ENCODE results near the gene ATP5IF1.

Gene ATP5IF1

GRCh38 chr1:28278763-28279162 is 42.8 kb downstream of the ATP5IF1 start:
- H3K27ac ChIP-seq (ENCODE audit: low read length, poor library complexity, severe bottlenecking) = no peak overlapping the region
- H4K91ac ChIP-seq (ENCODE audit: low read length) = no peak overlapping the region
- H3K18ac ChIP-seq (ENCODE audit: low read depth in 1 of 2, low read length in 2 of 2) = no peak overlapping the region
- no peak overlapping the region for H2BK5ac ChIP-seq (ENCODE audit: low read depth, low read length, poor library complexity, severe bottlenecking)
- H2BK12ac ChIP-seq (ENCODE audit: low read length in 2 of 2) = no peak overlapping the region
- H4K8ac ChIP-seq (ENCODE audit: low read length) = no peak overlapping the region
- H2AFZ ChIP-seq (ENCODE audit: low read depth, low read length) = no peak overlapping the region
- H3K4me3 ChIP-seq (ENCODE audit: insufficient read depth in 1 of 2, low read depth in 1 of 2, low read length in 2 of 2) = no peak overlapping the region
- H3K9me3 ChIP-seq (ENCODE audit: control insufficient read depth, low read length) = no peaks in the 10 kb centered on the region
- H3K14ac ChIP-seq (ENCODE audit: low read length in 2 of 2) = no peak overlapping the region
- WGBS = 98% methylated on average over 5 of the region's 5 CpGs
- H3K4me1 ChIP-seq (ENCODE audit: control insufficient read depth, insufficient read depth, low read depth, low read length) = peaks cover 4% of the 10 kb centered on the region
- H3K4me2 ChIP-seq (ENCODE audit: low read length, poor library complexity, severe bottlenecking) = no peak overlapping the region
- no peak overlapping the region for H2BK120ac ChIP-seq (ENCODE audit: low read depth, low read length)
- no peak overlapping the region for H3K23ac ChIP-seq (ENCODE audit: low read length in 2 of 2)
- H2BK15ac ChIP-seq (ENCODE audit: low read depth, poor library complexity, severe bottlenecking) = no peak overlapping the region
- no peak for DNase-seq
- peaks cover 88 to 93% of the 10 kb centered on the region in 2 experiments for H3K36me3 ChIP-seq (ENCODE audit: control insufficient read depth in 1 of 2, insufficient read depth in 2 of 2, low read depth in 1 of 2, low read length in 2 of 2)
- no peak overlapping the region for H3K4ac ChIP-seq (ENCODE audit: low read depth in 1 of 2, low read length in 2 of 2)
- H2AK5ac ChIP-seq (ENCODE audit: low read length, severe bottlenecking) = no peak overlapping the region
- H3K27me3 ChIP-seq (ENCODE audit: control insufficient read depth in 1 of 2, insufficient read depth in 1 of 2, low read length in 2 of 2) = no peaks in the 10 kb centered on the region
- H3K9ac ChIP-seq (ENCODE audit: low read length) = no peak overlapping the region
- peaks cover 29% of the 10 kb centered on the region for H3K79me1 ChIP-seq (replicated peaks; ENCODE audit: low read length, poor library complexity, severe bottlenecking)

DNA sequence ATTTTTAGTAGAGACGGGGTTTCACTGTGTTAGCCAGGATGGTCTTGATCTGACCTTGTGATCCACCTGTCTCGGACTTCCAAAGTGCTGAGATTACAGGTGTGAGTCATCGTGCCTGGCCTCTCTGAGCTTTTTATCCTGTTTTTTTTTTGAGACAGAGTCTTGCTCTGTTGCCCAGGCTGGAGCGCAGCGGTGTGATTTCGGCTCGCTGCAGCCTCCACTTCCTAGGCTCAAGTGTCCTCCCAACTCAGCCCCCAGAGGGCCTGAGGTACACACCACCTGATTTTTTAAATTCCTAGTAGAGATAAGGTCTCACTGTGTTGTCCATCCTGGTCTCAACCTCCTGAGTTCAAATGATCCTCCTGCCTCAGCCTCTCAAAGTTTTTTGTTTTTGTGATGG is 43.8 kb downstream of the ATP5IF1 start:
- WGBS = 95% methylated on average over 7 of the region's 7 CpGs
- Histone ChIP-seq H3K4ac (ENCODE audit: low read depth in 1 of 2, low read length in 2 of 2) (no peak overlapping the region), H2BK12ac (ENCODE audit: low read length in 2 of 2) (no peak overlapping the region), H3K14ac (ENCODE audit: low read length in 2 of 2) (no peak overlapping the region), H3K27me3 (ENCODE audit: control insufficient read depth in 1 of 2, insufficient read depth in 1 of 2, low read length in 2 of 2) (no peaks in the 10 kb centered on the region), H3K79me1 (replicated peaks; ENCODE audit: low read length, poor library complexity, severe bottlenecking) (peaks cover 20% of the 10 kb centered on the region), H2BK5ac (ENCODE audit: low read depth, low read length, poor library complexity, severe bottlenecking) (no peak overlapping the region), H2AK5ac (ENCODE audit: low read length, severe bottlenecking) (no peak overlapping the region), H3K9me3 (ENCODE audit: control insufficient read depth, low read length) (no peaks in the 10 kb centered on the region), H3K9ac (ENCODE audit: low read length) (no peak overlapping the region), H3K4me3 (ENCODE audit: insufficient read depth in 1 of 2, low read depth in 1 of 2, low read length in 2 of 2) (no peak overlapping the region), H3K4me1 (ENCODE audit: control insufficient read depth, insufficient read depth, low read depth, low read length) (peaks cover 4% of the 10 kb centered on the region), H3K23ac (ENCODE audit: low read length in 2 of 2) (no peak overlapping the region), H2AFZ (ENCODE audit: low read depth, low read length) (no peak overlapping the region), H4K8ac (ENCODE audit: low read length) (no peak overlapping the region), H3K18ac (ENCODE audit: low read depth in 1 of 2, low read length in 2 of 2) (no peak overlapping the region), H2BK15ac (ENCODE audit: low read depth, poor library complexity, severe bottlenecking) (no peak overlapping the region), H4K91ac (ENCODE audit: low read length) (no peak overlapping the region), H2BK120ac (ENCODE audit: low read depth, low read length) (no peak overlapping the region), H3K27ac (ENCODE audit: low read length, poor library complexity, severe bottlenecking) (no peak overlapping the region), H3K4me2 (ENCODE audit: low read length, poor library complexity, severe bottlenecking) (no peak overlapping the region), H3K36me3 (ENCODE audit: control insufficient read depth in 1 of 2, insufficient read depth in 2 of 2, low read depth in 1 of 2, low read length in 2 of 2) (peaks cover 78 to 86% of the 10 kb centered on the region in 2 experiments)
- no peak for DNase-seq

DNA sequence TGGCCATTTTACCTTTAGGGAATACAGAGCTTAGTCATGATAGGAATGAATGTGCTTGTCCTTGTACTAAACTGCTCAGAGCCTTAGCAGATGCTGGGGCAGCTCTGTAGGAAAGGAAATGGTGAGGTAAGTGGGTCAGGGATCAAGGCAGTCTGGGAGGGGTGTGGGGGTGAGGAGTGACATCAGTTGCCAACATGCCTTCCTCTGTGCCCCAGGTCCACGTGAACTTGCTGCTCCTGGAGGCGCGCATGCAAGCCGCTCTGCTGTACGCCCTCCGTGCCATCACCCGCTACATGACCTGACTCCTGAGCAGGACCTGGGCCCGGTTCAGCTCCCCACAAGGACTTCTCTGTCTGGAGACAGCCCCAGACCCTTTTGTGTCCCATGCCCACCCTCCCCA is 44.6 kb downstream of the ATP5IF1 start:
- no peak overlapping the region for H2BK12ac ChIP-seq (ENCODE audit: low read length in 2 of 2)
- H3K4ac ChIP-seq (ENCODE audit: low read depth in 1 of 2, low read length in 2 of 2) = no peak overlapping the region
- H3K4me3 ChIP-seq (ENCODE audit: insufficient read depth in 1 of 2, low read depth in 1 of 2, low read length in 2 of 2) = no peak overlapping the region
- H2BK5ac ChIP-seq (ENCODE audit: low read depth, low read length, poor library complexity, severe bottlenecking) = no peak overlapping the region
- H3K79me1 ChIP-seq (replicated peaks; ENCODE audit: low read length, poor library complexity, severe bottlenecking) = peaks cover 19% of the 10 kb centered on the region
- no peaks in the 10 kb centered on the region for H3K9me3 ChIP-seq (ENCODE audit: control insufficient read depth, low read length)
- no peak overlapping the region for H4K91ac ChIP-seq (ENCODE audit: low read length)
- no peak for DNase-seq
- no peak overlapping the region for H3K23ac ChIP-seq (ENCODE audit: low read length in 2 of 2)
- H2AFZ ChIP-seq (ENCODE audit: low read depth, low read length) = no peak overlapping the region
- H3K9ac ChIP-seq (ENCODE audit: low read length) = no peak overlapping the region
- H3K27me3 ChIP-seq (ENCODE audit: control insufficient read depth in 1 of 2, insufficient read depth in 1 of 2, low read length in 2 of 2) = no peaks in the 10 kb centered on the region
- H3K4me1 ChIP-seq (ENCODE audit: control insufficient read depth, insufficient read depth, low read depth, low read length) = peaks cover 4% of the 10 kb centered on the region
- no peak overlapping the region for H3K4me2 ChIP-seq (ENCODE audit: low read length, poor library complexity, severe bottlenecking)
- no peak overlapping the region for H2BK120ac ChIP-seq (ENCODE audit: low read depth, low read length)
- H3K36me3 ChIP-seq (ENCODE audit: control insufficient read depth in 1 of 2, insufficient read depth in 2 of 2, low read depth in 1 of 2, low read length in 2 of 2) = peaks cover 74 to 79% of the 10 kb centered on the region in 2 experiments
- no peak overlapping the region for H3K18ac ChIP-seq (ENCODE audit: low read depth in 1 of 2, low read length in 2 of 2)
- H2BK15ac ChIP-seq (ENCODE audit: low read depth, poor library complexity, severe bottlenecking) = no peak overlapping the region
- H3K14ac ChIP-seq (ENCODE audit: low read length in 2 of 2) = no peak overlapping the region
- WGBS = 98% methylated on average over 8 of the region's 8 CpGs
- H2AK5ac ChIP-seq (ENCODE audit: low read length, severe bottlenecking) = no peak overlapping the region
- no peak overlapping the region for H3K27ac ChIP-seq (ENCODE audit: low read length, poor library complexity, severe bottlenecking)
- no peak overlapping the region for H4K8ac ChIP-seq (ENCODE audit: low read length)

- Histone ChIP-seq H3K4me3 (ENCODE audit: insufficient read depth in 1 of 2, low read depth in 1 of 2, low read length in 2 of 2) (no peak overlapping the region), H2AK5ac (ENCODE audit: low read length, severe bottlenecking) (no peak overlapping the region), H3K14ac (ENCODE audit: low read length in 2 of 2) (no peak overlapping the region), H3K27me3 (ENCODE audit: control insufficient read depth in 1 of 2, insufficient read depth in 1 of 2, low read length in 2 of 2) (no peaks in the 10 kb centered on the region), H3K9me3 (ENCODE audit: control insufficient read depth, low read length) (no peaks in the 10 kb centered on the region), H3K4ac (ENCODE audit: low read depth in 1 of 2, low read length in 2 of 2) (no peak overlapping the region), H3K36me3 (ENCODE audit: control insufficient read depth in 1 of 2, insufficient read depth in 2 of 2, low read depth in 1 of 2, low read length in 2 of 2) (peaks cover 69 to 74% of the 10 kb centered on the region in 2 experiments), H2BK15ac (ENCODE audit: low read depth, poor library complexity, severe bottlenecking) (no peak overlapping the region), H3K4me2 (ENCODE audit: low read length, poor library complexity, severe bottlenecking) (no peak overlapping the region), H3K18ac (ENCODE audit: low read depth in 1 of 2, low read length in 2 of 2) (no peak overlapping the region), H3K9ac (ENCODE audit: low read length) (no peak overlapping the region), H2BK5ac (ENCODE audit: low read depth, low read length, poor library complexity, severe bottlenecking) (no peak overlapping the region), H3K79me1 (replicated peaks; ENCODE audit: low read length, poor library complexity, severe bottlenecking) (peaks cover 17% of the 10 kb centered on the region), H2BK120ac (ENCODE audit: low read depth, low read length) (no peak overlapping the region), H3K4me1 (ENCODE audit: control insufficient read depth, insufficient read depth, low read depth, low read length) (peaks cover 4% of the 10 kb centered on the region), H3K23ac (ENCODE audit: low read length in 2 of 2) (no peak overlapping the region), H4K8ac (ENCODE audit: low read length) (no peak overlapping the region), H4K91ac (ENCODE audit: low read length) (no peak overlapping the region), H2BK12ac (ENCODE audit: low read length in 2 of 2) (no peak overlapping the region), H3K27ac (ENCODE audit: low read length, poor library complexity, severe bottlenecking) (no peak overlapping the region), H2AFZ (ENCODE audit: low read depth, low read length) (no peak overlapping the region)
- no peak for DNase-seq
- WGBS = 97% methylated on average over 5 of the region's 5 CpGs
These were observed 45.1 kb downstream of the ATP5IF1 start for GRCh38 chr1:28280977-28281381.

Data from mesenchymal stem cell (in vitro differentiated cells and primary cell).